K562 (cell line): ENCODE measurements around the gene DUSP9. TPM values are rescaled to one million over a fixed set of nuclear protein-coding genes. Genes with fewer than 3 reads are reported as not detected.
A peak's percentile ranks its signal among the peaks of the same experiment; 100 is the strongest.

Experiments
- ARID1B ChIP-seq: fragments of 450-650 bp; IDR thresholded peaks from 2 replicates; pipeline ENCODE4 v1.6.1; 2016; ENCODE audit warnings: antibody characterized with exemption, mild to moderate bottlenecking, inconsistent platforms
- BDP1 ChIP-seq: IDR thresholded peaks from 3 replicates; pipeline ENCODE4 v1.6.1; 2011; ENCODE audit not compliant: insufficient read length, insufficient read depth
- CHCHD3 ChIP-seq: fragments of 250-450 bp; sonication (Bioruptor Pico); IDR thresholded peaks from 2 replicates; pipeline ENCODE4 v2.1.2; 2022; ENCODE audit warnings: mild to moderate bottlenecking
- CTBP1 ChIP-seq: fragments of 450-650 bp; IDR thresholded peaks from 2 replicates; pipeline ENCODE4 v1.6.1; 2016; ENCODE audit warnings: borderline replicate concordance
- CXXC5 ChIP-seq: fragments of 250-450 bp; sonication (Bioruptor Pico); IDR thresholded peaks from 2 replicates; pipeline ENCODE4 v1.8.0; 2022; ENCODE audit warnings: inconsistent platforms, mild to moderate bottlenecking, moderate library complexity
- DEAF1 ChIP-seq: fragments of 450-650 bp; formaldehyde crosslinking; IDR thresholded peaks from 2 replicates; pipeline ENCODE4 v1.4.0; 2020; ENCODE audit warnings: mild to moderate bottlenecking, moderate library complexity
- ETV5 ChIP-seq: sonication (generic); formaldehyde crosslinking; IDR thresholded peaks from 2 replicates; pipeline ENCODE4 v1.4.0; 2020; ENCODE audit warnings: low read depth, mild to moderate bottlenecking, missing genetic modification reagents
- FIP1L1 ChIP-seq: fragments of 200-400 bp; formaldehyde crosslinking; IDR thresholded peaks from 2 replicates; pipeline ENCODE4 v1.6.1; 2018; ENCODE audit warnings: mild to moderate bottlenecking, low read depth, low read length; ENCODE audit not compliant: poor library complexity, severe bottlenecking
- HDAC1 ChIP-seq, 2 experiments: fragments of 450-650 bp; IDR thresholded peaks; 2 replicates each; pipeline ENCODE4 v1.6.1; 2016 to 2017; ENCODE audit warnings: inconsistent platforms in 1 of 2, mild to moderate bottlenecking in 1 of 2, moderate library complexity in 1 of 2
- LCOR ChIP-seq: sonication (generic); formaldehyde crosslinking; IDR thresholded peaks from 2 replicates; pipeline ENCODE4 v1.8.0; 2022; ENCODE audit warnings: mild to moderate bottlenecking, missing genetic modification reagents
- MIER1 ChIP-seq: fragments of 450-650 bp; IDR thresholded peaks from 2 replicates; pipeline ENCODE4 v1.6.1; 2016; ENCODE audit warnings: antibody characterized with exemption, mild to moderate bottlenecking, low read depth
- MNT ChIP-seq, 2 experiments: fragments of 450-650 bp; conservative IDR thresholded peaks; 2 replicates each; pipeline ENCODE4 v1.6.1; 2017; ENCODE audit warnings: mild to moderate bottlenecking in 2 of 2, moderate library complexity in 2 of 2
- NKRF ChIP-seq: fragments of 450-650 bp; IDR thresholded peaks from 2 replicates; pipeline ENCODE4 v1.6.1; 2016; ENCODE audit warnings: borderline replicate concordance
- NR2C1 ChIP-seq, 2 experiments: fragments of 450-650 bp; IDR thresholded peaks; 2 replicates each; pipeline ENCODE4 v1.6.1; 2017; ENCODE audit warnings: mild to moderate bottlenecking in 2 of 2, antibody characterized with exemption in 1 of 2, inconsistent platforms in 1 of 2, missing compliant biosample characterization in 1 of 2, missing genetic modification characterization in 1 of 2
- POLR3A ChIP-seq: IDR thresholded peaks from 2 replicates; pipeline ENCODE4 v1.6.1; 2011; ENCODE audit warnings: borderline replicate concordance, mild to moderate bottlenecking, moderate library complexity; ENCODE audit not compliant: insufficient read length, insufficient read depth; ENCODE audit errors: extremely low read depth
- XRCC3 ChIP-seq: fragments of 450-650 bp; IDR thresholded peaks from 2 replicates; pipeline ENCODE4 v1.6.1; 2017; ENCODE audit warnings: mild to moderate bottlenecking, moderate library complexity
- ZBED1 ChIP-seq: IDR thresholded peaks from 2 replicates; pipeline ENCODE4 v1.6.1; 2014
- ZBTB7A ChIP-seq: IDR thresholded peaks from 2 replicates; pipeline ENCODE4 v1.6.1; 2011; ENCODE audit warnings: low read depth, mild to moderate bottlenecking, low read length, moderate library complexity, borderline replicate concordance; ENCODE audit not compliant: control insufficient read depth
- polyA plus RNA-seq, 8 experiments: library from polyadenylated mRNA; depleted of rRNA in 4 of 8; stranded (reverse) in 5 of 8; unstranded in 3 of 8; fragments of >200 nt; fragmentation: Nextera tagmentation in 2 of 8; fragmentation: Illumina TruSeq in 1 of 8; extraction: Ambion mirVana in 2 of 8; extraction: Trizol in 1 of 8; gene quantifications; 2 replicates each; pipeline versions ENCODE4 v1.2.1 to v1.2.3, GENCODE V29; 2011 to 2014; ENCODE audit warnings: inconsistent platforms in 1 of 8, missing spikeins in 1 of 8
- total RNA-seq, 7 experiments: library from RNA; depleted of rRNA in 6 of 7; stranded (reverse); fragments of >200 nt in 6 of 7; fragmentation: Illumina TruSeq in 2 of 7; extraction: Trizol in 2 of 7; gene quantifications; 2 replicates each; pipeline versions ENCODE4 v1.2.1 to v1.2.3, GENCODE V29; 2011 to 2021; ENCODE audit warnings: low replicate concordance in 1 of 7
- TF ChIP-seq, protein P1 (sequence below): conservative IDR thresholded peaks from 2 replicates; pipeline ENCODE4 v1.6.1; 2011; ENCODE audit warnings: low read depth, mild to moderate bottlenecking, low read length; ENCODE audit not compliant: control insufficient read depth

The DUSP9 gene
- total and polyA plus RNA-seq, 9 of the 15 experiments (the other 6 are each of a cell fraction or from before 2014, with no cell fraction given): 0.11 to 14.1 (median 5.5) TPM

DNA sequence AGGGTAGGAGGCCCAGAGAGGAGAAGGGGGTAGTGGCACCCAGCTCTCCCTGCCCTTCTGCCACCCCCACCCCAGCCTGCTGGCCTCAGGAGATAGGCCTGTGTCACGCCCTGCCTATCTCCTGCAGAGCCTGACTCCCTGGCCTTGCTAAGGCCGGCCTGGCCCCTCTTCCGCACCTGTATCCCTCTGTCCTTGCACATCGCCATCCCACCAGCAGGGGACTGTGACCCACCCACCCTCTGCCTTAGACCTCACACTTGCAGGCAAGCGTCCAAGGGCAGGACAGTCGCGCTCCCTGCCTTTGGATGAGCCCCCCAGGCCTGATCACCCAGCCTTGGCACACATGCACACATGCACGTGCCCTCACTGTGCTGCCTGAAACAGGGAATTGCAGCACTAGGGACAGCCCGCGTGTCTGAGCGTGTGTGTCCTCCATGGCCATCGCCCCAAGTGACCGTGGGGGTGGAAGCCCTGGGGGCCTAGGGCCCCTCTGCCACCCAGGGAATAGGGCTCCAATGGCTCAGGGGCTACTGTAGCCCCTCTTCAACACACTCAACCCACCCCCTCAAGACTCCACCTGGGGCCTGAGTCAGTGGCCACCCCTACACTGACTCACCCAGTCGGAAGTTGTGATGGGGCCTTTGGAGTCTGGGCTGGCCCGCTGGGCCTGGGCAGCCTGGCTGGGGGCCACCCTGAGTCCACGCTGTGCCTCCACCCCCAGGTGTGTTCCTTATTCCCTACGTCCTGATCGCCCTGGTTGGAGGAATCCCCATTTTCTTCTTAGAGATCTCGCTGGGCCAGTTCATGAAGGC, 42.9 kb downstream of the DUSP9 start (continued):
- 0 out of 2 replicates have a peak, but pooled peaks have one; percentile 41 for TF ChIP-seq NKRF
- TF ChIP-seq CHCHD3 (CRISPR knock-in tag): no peak
- TF ChIP-seq ZBTB7A: peak; percentile 38; the same call in 1 of the 2 replicates
- peak; percentile 62 for TF ChIP-seq ARID1B
- TF ChIP-seq MNT (conservative IDR thresholded peaks at IDR 0.05): peak in 1 of 2 experiments; percentile 39; a peak in 1 of 4 replicates
- TF ChIP-seq DEAF1: no peak
- TF ChIP-seq MIER1: no peak
- TF ChIP-seq BDP1: no peak
- TF ChIP-seq FIP1L1: peak; percentile 24
- TF ChIP-seq HDAC1 (IDR thresholded peaks at IDR 0.05): peak in 1 of 2 experiments; percentile 59; a peak in 2 of 4 replicates
- TF ChIP-seq CTBP1: peak; percentile 34; the same call in 1 of the 2 replicates
- TF ChIP-seq ETV5: no peak
- TF ChIP-seq XRCC3: no peak
- no peak for TF ChIP-seq POLR3A
- 0 out of 2 replicates have a peak, but pooled peaks have one; percentile 19 for TF ChIP-seq CXXC5 (CRISPR knock-in tag)
- no peak for TF ChIP-seq ZBED1
- no peak for TF ChIP-seq LCOR (CRISPR knock-in tag)
- no peak for TF ChIP-seq NR2C1 (IDR thresholded peaks at IDR 0.05)
- no peak for TF ChIP-seq NR2C1 (tag; IDR thresholded peaks at IDR 0.05)
- TF ChIP-seq, protein P1, sequence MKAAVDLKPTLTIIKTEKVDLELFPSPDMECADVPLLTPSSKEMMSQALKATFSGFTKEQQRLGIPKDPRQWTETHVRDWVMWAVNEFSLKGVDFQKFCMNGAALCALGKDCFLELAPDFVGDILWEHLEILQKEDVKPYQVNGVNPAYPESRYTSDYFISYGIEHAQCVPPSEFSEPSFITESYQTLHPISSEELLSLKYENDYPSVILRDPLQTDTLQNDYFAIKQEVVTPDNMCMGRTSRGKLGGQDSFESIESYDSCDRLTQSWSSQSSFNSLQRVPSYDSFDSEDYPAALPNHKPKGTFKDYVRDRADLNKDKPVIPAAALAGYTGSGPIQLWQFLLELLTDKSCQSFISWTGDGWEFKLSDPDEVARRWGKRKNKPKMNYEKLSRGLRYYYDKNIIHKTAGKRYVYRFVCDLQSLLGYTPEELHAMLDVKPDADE: no peak
